ENCODE measurements around the gene OR2T10. TPM values are rescaled to one million over a fixed set of nuclear protein-coding genes. Genes with fewer than 3 reads are reported as not detected.
"Not testable (repeated sequence)": the region's sequence is repeated elsewhere in the genome, so short reads cannot be mapped to it uniquely, and the experiment has no call there.

Gene OR2T10
- total RNA-seq, 1 donor, result not detected

- DNase-seq (ENCODE audit: low read depth in 2 of 3, low spot score in 2 of 3), result no peak
Observed at GRCh38 chr1:248599396-248599795, 1.9 kb upstream of the OR2T10 start.

GRCh38 chr1:248596615-248597014 lies 885 bp downstream of the OR2T10 start:
- DNase-seq (ENCODE audit: low read depth in 2 of 3, low spot score in 2 of 3), result no peak

GRCh38 chr1:248593226-248593625 lies 4.3 kb downstream of the OR2T10 start:
- no peak for DNase-seq (ENCODE audit: low read depth in 2 of 3, low spot score in 2 of 3)

GRCh38 chr1:248592655-248593054 lies 4.8 kb downstream of the OR2T10 start:
- no peak for DNase-seq (ENCODE audit: low read depth in 2 of 3, low spot score in 2 of 3)

- DNase-seq (ENCODE audit: low read depth in 2 of 3, low spot score in 2 of 3), result no peak
Observed at GRCh38 chr1:248590055-248590454, 7.4 kb downstream of the OR2T10 start.

GRCh38 chr1:248589334-248589733 lies 8.2 kb downstream of the OR2T10 start:
- DNase-seq (ENCODE audit: low read depth in 2 of 3, low spot score in 2 of 3), result no peak

- DNase-seq (ENCODE audit: low read depth in 2 of 3, low spot score in 2 of 3), result no peak
Observed at GRCh38 chr1:248585266-248585665, 12.2 kb downstream of the OR2T10 start.

GRCh38 chr1:248576260-248576980 lies 21.1 kb downstream of the OR2T10 start:
- DNase-seq (ENCODE audit: low read depth in 2 of 3, low spot score in 2 of 3), result no peak

- not testable (repeated sequence) for DNase-seq (ENCODE audit: low read depth in 2 of 3, low spot score in 2 of 3)
Observed at GRCh38 chr1:248574657-248575056, 22.8 kb downstream of the OR2T10 start, which contains the start of gene OR2T34. Gene OR2T34, minus strand, starts transcription at chr1:248574757. Its CDS starts 0 bp downstream, at chr1:248574757.

GRCh38 chr1:248573856-248574255 lies 23.6 kb downstream of the OR2T10 start:
- DNase-seq (ENCODE audit: low read depth in 2 of 3, low spot score in 2 of 3), result not testable (repeated sequence)

- DNase-seq (ENCODE audit: low read depth in 2 of 3, low spot score in 2 of 3), result not testable (repeated sequence)
Observed at GRCh38 chr1:248572049-248572448, 25.5 kb downstream of the OR2T10 start.

GRCh38 chr1:248570811-248571210 lies 26.7 kb downstream of the OR2T10 start:
- not testable (repeated sequence) for DNase-seq (ENCODE audit: low read depth in 2 of 3, low spot score in 2 of 3)

GRCh38 chr1:248569049-248569448 lies 28.5 kb downstream of the OR2T10 start:
- DNase-seq (ENCODE audit: low read depth in 2 of 3, low spot score in 2 of 3), result not testable (repeated sequence)

GRCh38 chr1:248565530-248566373 lies 31.7 kb downstream of the OR2T10 start:
- peak in 1 of 3 donors; percentile 10 for DNase-seq (ENCODE audit: low read depth in 2 of 3, low spot score in 2 of 3)

- not testable (repeated sequence) for DNase-seq (ENCODE audit: low read depth in 2 of 3, low spot score in 2 of 3)
Observed at GRCh38 chr1:248562672-248563071, 34.8 kb downstream of the OR2T10 start, which contains the start of gene OR2T29. Gene OR2T29, minus strand, starts transcription at chr1:248562772. Its CDS starts 3,281 bp downstream, at chr1:248559491.

- not testable (repeated sequence) for DNase-seq (ENCODE audit: low read depth in 2 of 3, low spot score in 2 of 3)
Observed at GRCh38 chr1:248551027-248551426, 46.5 kb downstream of the OR2T10 start.

GRCh38 chr1:248547383-248547782 lies 50.1 kb downstream of the OR2T10 start:
- not testable (repeated sequence) for DNase-seq (ENCODE audit: low read depth in 2 of 3, low spot score in 2 of 3)

Measured in hematopoietic multipotent progenitor cell (in vitro differentiated cells).